Brain microvascular endothelial cell (primary cell): Measurements from ENCODE around the gene GGCX.
A peak's percentile ranks its signal among the peaks of the same experiment; 100 is the strongest.

ENCODE experiments used
- DNase-seq: peaks from one replicate; pipeline ENCODE4 v3.0.0-alpha.2; 2020
- H3K27ac ChIP-seq: fragments of 250-450 bp; sonication (Bioruptor Pico); 2 replicates; pipeline ENCODE4 v1.5.1; 2020; ENCODE audit warnings: mild to moderate bottlenecking, moderate library complexity
- H3K27me3 ChIP-seq: fragments of 250-450 bp; sonication (Bioruptor Pico); replicated peaks from 2 replicates; pipeline ENCODE4 v1.5.1; 2020; ENCODE audit warnings: mild to moderate bottlenecking
- H3K36me3 ChIP-seq: fragments of 250-450 bp; sonication (Bioruptor Pico); replicated peaks from 2 replicates; pipeline ENCODE4 v1.5.1; 2020; ENCODE audit warnings: mild to moderate bottlenecking
- H3K4me3 ChIP-seq: 2 replicates; pipeline ENCODE4 v1.5.1; 2011; ENCODE audit warnings: low read depth, mild to moderate bottlenecking, control low read depth, low read length, moderate library complexity
- in situ Hi-C: cut with HindIII; loops from 2 replicates; pipeline ENCODE4 v1.10.0; 2017; ENCODE audit warnings: low sequenced_read_pairs, low pct_ligation_motif_present
- TF ChIP-seq, protein P1 (sequence below): IDR thresholded peaks from 2 replicates; pipeline ENCODE4 v1.5.1; 2011; ENCODE audit warnings: low read depth, mild to moderate bottlenecking, moderate library complexity, low read length, control low read depth, inconsistent platforms; ENCODE audit errors: missing control alignments

Gene GGCX

DNA sequence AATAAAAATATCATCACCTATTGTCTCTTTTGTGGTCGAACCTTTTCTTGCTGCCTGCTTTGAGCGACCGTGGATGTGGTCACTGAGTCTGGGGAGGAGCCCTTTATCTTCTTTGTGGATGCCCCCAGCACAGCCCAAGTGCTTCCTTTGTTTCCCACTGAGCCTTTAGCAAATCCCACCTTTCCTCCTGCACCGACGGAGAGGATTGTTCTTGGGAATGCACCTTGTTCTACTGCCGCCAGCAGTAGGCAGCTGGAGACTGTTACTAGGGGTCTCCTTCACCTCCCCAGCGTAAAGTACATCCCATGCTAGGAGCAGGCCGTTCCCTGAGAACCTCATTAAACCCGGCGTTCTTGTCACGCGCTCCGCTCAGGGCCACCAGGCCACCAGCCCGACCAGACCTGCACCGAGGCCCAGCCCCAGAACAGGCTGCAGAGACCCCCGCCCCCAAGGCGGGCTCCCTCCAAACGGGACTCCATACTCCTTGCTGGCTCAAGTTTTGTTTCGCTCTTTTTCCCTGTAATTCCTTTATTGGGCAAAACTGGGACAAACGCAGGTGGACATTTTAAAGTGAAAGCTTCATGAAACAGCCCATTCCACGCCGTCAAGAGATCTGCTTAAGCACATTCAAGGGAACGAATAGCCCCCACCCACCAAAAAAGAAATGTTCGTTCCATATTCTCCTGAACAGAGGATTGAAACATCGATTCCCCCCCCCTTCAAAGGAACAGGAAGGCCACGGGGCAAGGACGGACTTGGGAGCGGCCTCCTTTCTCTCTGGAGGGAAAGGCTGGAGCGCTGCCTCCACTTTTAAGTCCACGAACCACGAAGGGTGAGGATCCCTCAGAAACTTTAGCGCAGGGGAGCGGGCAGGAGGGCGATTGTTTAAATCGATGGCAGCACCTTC lies 23.4 kb downstream of the GGCX start:
- peak; percentile 12 for DNase-seq
- peaks cover 23% of the 10 kb centered on the region for H3K36me3 ChIP-seq
- peak overlapping the region; percentile 98 for H3K27ac ChIP-seq
- H3K27me3 ChIP-seq, result no peaks in the 10 kb centered on the region
- TF ChIP-seq, protein P1, sequence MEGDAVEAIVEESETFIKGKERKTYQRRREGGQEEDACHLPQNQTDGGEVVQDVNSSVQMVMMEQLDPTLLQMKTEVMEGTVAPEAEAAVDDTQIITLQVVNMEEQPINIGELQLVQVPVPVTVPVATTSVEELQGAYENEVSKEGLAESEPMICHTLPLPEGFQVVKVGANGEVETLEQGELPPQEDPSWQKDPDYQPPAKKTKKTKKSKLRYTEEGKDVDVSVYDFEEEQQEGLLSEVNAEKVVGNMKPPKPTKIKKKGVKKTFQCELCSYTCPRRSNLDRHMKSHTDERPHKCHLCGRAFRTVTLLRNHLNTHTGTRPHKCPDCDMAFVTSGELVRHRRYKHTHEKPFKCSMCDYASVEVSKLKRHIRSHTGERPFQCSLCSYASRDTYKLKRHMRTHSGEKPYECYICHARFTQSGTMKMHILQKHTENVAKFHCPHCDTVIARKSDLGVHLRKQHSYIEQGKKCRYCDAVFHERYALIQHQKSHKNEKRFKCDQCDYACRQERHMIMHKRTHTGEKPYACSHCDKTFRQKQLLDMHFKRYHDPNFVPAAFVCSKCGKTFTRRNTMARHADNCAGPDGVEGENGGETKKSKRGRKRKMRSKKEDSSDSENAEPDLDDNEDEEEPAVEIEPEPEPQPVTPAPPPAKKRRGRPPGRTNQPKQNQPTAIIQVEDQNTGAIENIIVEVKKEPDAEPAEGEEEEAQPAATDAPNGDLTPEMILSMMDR, result peak; percentile 49
- peak overlapping the region; percentile 100 for H3K4me3 ChIP-seq
- in situ Hi-C loops, result no loop called here

DNA sequence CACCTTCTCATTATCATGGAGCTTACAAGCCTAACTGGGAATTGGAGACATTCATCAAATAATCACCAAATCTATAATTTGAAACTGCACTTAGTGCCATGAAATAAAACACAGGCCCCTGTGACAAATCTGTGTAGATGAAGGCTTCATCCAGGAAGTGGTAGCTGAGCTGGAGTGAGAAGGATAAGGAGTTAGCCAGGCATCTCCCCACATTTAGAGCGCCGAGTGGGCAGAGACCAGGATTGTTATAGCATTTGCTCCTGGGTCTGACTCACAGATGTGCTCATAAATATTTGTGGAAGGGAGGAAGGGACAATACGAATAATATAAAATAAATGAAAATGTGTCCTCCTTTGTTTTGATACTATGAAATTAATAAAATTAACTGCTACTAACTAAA lies 24.8 kb downstream of the GGCX start:
- TF ChIP-seq, protein P1, result no peak
- Histone ChIP-seq H3K4me3 (no peak overlapping the region), H3K27ac (no peak overlapping the region), H3K36me3 (peaks cover 9% of the 10 kb centered on the region), H3K27me3 (no peaks in the 10 kb centered on the region)
- in situ Hi-C loops, result no loop called here
- DNase-seq, result peak; percentile 73

DNA sequence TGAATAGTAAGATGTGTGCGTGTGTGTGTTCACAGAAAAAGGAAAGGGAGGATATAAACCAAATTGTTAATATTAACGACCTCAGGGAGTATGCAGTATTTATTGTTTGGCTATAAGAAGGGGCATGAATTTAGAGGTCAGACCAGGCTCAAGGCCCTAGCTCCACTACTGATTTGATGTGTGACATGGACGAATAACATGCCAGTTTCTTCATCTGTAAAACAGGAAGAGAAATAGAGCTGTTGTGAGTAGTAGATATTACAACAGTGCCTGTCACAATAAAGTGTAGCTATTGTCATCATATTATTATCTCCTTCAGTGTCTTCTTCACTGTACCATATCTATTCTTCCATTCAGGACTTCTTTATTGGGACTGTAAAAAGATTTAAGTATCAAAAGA lies 26.4 kb downstream of the GGCX start:
- H3K27me3 ChIP-seq, result no peaks in the 10 kb centered on the region
- in situ Hi-C loops, result no loop called here
- no peak for DNase-seq
- TF ChIP-seq, protein P1, result no peak
- peaks cover 2% of the 10 kb centered on the region for H3K36me3 ChIP-seq
- H3K27ac ChIP-seq, result no peak overlapping the region
- H3K4me3 ChIP-seq, result no peak overlapping the region

DNA sequence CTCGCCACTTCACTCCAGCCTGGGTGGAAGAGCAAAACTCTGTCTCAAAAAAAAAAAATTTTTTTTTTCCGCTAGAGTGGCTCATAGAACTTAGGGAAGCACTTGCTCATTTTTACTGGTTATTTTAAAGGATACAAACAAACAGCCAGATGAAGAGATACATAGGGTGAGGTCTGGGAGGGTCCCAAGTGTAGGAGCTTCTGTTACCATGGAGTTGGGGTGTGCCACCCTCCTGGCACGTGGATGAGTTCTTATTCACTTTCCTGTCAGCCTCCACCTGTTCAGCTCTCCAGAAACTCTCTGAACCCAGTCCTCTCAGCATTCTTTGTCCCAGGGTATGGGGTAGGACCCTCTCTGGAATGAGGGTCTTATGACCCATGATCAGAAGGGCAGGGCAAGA lies 27.2 kb downstream of the GGCX start:
- in situ Hi-C loops, result no loop called here
- TF ChIP-seq, protein P1, result no peak
- no peak overlapping the region for H3K27ac ChIP-seq

DNA sequence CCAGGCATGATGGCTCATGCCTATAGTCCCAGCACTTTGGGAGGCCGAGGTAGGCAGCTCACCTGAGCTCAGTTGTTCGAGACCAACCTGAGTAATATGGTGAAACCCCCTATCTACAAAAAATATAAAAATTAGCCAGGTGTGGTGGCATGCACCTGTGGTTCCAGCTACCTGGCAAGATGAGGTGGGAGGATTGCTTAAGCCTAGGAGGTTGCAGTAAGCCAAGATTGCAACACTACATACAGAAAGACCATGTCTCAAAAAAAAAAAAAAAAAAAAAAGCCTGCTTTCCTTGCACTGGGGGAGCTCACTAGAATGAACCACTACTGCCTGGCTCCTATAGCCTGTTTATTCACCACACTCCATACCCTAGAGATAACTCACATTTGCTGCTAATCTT lies 29.7 kb downstream of the GGCX start:
- no peak for DNase-seq
- in situ Hi-C loops, result no loop called here

More for the DNA sequence above, 27.2 kb downstream of the GGCX start:
- no peaks in the 10 kb centered on the region for H3K27me3 ChIP-seq
- no peak for DNase-seq
- no peak overlapping the region for H3K4me3 ChIP-seq
- H3K36me3 ChIP-seq, result no peaks in the 10 kb centered on the region

More for the DNA sequence above, 29.7 kb downstream of the GGCX start:
- Histone ChIP-seq H3K27me3 (no peaks in the 10 kb centered on the region), H3K27ac (no peak overlapping the region), H3K36me3 (no peaks in the 10 kb centered on the region), H3K4me3 (no peak overlapping the region)
- TF ChIP-seq, protein P1, result no peak
